Measurements from ENCODE around the gene DCAF15.
"Not testable (repeated sequence)": the region's sequence is repeated elsewhere in the genome, so short reads cannot be mapped to it uniquely, and the experiment has no call there.

Gene DCAF15

DNA sequence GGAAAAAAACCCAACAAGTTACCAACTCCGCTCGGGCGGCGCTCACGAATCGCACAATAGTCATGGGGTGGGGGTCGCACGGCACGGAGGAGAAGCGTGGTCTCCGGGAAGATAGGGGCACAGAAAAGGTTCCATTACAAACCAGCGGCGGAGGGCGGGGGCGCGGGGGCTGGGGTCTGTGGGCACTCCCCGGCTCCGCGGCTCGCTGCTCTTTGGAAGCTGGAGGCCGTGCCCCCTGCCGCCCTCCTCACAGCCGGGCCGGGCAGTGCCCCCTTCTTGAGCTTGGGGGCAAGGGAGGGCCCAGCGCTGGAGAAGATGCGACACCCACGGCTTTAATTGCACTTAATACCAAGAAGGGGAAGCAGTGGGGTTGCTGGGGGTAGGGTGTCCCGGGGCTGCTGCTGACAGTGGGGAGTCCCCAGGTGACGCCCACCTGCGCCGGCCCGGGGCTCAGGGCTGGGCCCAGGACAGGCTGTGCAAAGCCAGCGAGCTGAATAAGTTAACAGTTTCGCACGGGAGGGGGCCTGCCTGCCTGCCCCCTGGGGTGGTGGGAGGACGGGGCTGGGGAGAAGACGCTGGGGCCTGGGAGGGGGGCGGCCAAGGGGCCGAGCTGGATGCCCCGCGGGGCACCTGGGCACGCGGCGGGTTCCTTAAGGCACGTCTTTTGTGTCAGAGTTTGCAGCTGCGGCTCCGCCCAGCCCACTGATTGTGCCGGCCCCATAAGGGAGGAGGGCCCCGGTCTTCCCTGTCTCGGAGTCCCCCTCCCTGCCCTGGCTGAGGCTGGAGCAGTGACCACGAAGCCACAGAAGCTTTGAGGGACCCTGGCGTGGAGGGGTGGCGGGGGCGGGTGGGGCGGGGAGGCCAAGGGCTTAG is 9.8 kb downstream of the DCAF15 start:
- no peaks in the 10 kb centered on the region for H3K27me3 Mint-ChIP-seq
- H3K27ac Mint-ChIP-seq = no peak overlapping the region
- no peak overlapping the region for H3K4me3 Mint-ChIP-seq
- H3K36me3 Mint-ChIP-seq = peaks cover 34% of the 10 kb centered on the region
- ATAC-seq = no peak
- H3K4me1 Mint-ChIP-seq = no peaks in the 10 kb centered on the region
- H3K9me3 Mint-ChIP-seq = no peaks in the 10 kb centered on the region

DNA sequence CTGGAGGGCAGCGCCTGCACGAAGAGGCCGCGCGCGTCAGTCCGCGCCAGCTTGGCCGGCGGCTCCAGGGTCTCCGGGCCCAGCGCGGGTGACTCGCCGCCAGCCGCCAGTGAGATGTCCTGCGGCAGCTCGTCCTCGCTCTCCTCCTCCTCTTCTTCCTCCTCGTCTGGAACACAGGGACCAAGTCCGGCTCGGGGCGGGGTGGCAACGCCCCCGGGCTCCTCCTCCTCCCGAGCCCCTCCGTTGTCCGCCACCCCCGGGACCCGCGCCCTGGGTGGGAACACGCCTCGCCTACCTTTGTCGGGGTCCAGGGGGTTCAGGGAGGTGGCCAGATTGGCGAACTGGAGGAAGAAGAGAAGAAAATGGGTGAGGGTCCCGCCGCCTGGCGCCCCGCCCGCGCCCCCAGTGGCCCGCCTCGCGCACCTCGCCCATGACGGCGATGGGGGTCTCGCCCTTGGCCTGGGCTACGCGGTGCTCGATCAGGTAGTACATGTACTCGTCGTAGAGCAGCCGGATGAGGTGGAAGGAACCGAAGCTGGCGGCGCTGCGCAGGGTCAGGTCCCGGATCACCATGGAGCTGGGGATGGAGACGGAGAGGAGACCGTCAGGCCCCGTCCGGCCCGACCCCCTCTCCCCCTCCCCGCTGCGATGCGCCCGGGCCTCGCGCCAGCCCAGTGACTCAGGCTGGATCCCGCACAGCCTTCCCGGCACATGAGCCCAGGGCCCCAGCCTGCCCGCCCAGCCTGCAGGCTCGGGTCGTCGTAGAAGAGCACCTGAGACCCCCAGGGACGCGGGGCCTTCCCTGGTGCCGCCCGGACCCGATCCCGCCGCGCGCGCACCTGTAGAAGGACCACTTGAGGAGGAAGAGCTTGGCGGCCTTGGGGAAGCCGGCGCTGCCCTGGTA is 10.6 kb downstream of the DCAF15 start:
- Mint-ChIP-seq H3K4me3 (no peak overlapping the region), H3K36me3 (peaks cover 31% of the 10 kb centered on the region), H3K9me3 (no peaks in the 10 kb centered on the region), H3K27ac (no peak overlapping the region), H3K4me1 (no peaks in the 10 kb centered on the region), H3K27me3 (no peaks in the 10 kb centered on the region)
- ATAC-seq = peak; percentile 2

DNA sequence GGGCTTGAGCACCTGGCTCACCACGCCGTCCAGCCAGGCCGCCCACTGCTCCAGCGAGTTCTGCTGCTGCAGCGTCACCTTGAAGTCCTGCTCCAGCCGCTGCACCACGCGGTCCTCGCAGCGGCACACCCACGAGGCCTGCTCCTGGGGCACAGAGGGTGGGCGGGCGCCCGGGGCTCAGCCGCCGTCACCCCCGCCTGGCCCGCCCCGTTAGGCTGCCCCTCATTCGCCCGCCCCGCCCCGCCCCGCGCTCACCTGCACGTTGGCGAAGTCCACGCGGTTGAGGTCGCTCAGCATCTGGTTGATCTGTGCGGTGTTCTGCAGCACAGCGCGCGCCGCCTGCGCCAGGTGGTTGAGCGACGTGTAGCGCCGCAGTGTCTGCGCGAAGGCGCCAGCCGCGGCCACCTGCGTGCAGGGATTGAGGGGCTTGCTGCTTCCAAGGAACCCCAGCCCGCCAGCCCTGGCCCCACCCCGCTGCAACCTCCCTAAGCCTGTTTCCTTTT is 11.3 kb downstream of the DCAF15 start:
- Mint-ChIP-seq H3K4me1 (no peaks in the 10 kb centered on the region), H3K4me3 (no peak overlapping the region), H3K27me3 (no peaks in the 10 kb centered on the region), H3K36me3 (peaks cover 27% of the 10 kb centered on the region), H3K27ac (no peak overlapping the region), H3K9me3 (no peaks in the 10 kb centered on the region)
- ATAC-seq = peak; percentile 2

DNA sequence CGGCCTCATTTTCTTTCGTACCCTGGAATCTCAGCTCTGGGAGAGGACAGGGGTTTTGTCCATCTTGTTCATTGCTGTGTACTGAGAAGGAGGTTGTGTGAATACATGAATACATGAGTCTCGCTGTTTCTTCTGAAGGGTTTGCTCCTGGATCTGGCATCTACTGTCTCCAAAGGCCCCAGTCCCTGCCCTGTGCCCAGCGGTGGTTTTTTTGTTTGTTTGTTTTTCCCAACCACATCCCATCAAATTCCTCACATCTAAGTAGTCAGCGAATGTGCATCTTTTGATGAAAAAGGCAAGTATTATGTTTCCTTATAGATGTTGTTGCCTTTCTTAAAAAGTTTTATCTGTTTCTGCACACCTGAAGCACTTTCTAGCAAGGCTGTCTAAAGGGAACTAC is 12.5 kb downstream of the DCAF15 start:
- no peaks in the 10 kb centered on the region for H3K27me3 Mint-ChIP-seq

DNA sequence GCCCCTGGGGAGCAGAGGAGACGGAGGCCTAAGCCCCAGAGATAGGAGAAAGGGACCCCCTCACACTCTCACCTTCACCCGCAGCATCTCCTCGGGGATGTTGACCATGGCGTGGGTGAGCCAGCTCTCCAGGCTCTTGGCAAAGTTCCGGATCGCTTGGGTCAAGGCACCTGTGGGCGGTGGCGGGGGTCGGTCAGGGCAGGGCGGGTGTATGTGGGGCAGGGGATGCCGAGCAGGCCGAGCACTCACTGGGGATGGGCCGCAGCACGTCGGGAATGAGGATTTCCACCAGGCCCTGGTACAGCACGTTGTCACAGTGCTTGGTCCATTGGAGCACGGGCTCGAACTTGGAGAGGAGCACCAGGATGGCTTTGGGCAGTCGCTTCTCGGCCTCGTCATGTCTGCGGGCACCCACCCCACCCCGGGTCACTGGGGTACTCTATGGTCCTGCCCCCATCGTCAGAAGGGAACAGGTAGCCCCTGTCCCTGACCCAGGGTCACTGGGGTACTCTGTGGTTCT is 13.1 kb downstream of the DCAF15 start:
- Mint-ChIP-seq H3K4me3 (no peak overlapping the region), H3K9me3 (no peaks in the 10 kb centered on the region), H3K36me3 (peaks cover 33% of the 10 kb centered on the region), H3K27ac (no peak overlapping the region), H3K27me3 (no peaks in the 10 kb centered on the region), H3K4me1 (no peaks in the 10 kb centered on the region)
- no peak for ATAC-seq

More for the DNA sequence above, 12.5 kb downstream of the DCAF15 start:
- H3K4me3 Mint-ChIP-seq = no peak overlapping the region
- H3K36me3 Mint-ChIP-seq = peaks cover 38% of the 10 kb centered on the region
- no peak for ATAC-seq
- no peaks in the 10 kb centered on the region for H3K9me3 Mint-ChIP-seq
- H3K4me1 Mint-ChIP-seq = no peaks in the 10 kb centered on the region
- no peak overlapping the region for H3K27ac Mint-ChIP-seq

DNA sequence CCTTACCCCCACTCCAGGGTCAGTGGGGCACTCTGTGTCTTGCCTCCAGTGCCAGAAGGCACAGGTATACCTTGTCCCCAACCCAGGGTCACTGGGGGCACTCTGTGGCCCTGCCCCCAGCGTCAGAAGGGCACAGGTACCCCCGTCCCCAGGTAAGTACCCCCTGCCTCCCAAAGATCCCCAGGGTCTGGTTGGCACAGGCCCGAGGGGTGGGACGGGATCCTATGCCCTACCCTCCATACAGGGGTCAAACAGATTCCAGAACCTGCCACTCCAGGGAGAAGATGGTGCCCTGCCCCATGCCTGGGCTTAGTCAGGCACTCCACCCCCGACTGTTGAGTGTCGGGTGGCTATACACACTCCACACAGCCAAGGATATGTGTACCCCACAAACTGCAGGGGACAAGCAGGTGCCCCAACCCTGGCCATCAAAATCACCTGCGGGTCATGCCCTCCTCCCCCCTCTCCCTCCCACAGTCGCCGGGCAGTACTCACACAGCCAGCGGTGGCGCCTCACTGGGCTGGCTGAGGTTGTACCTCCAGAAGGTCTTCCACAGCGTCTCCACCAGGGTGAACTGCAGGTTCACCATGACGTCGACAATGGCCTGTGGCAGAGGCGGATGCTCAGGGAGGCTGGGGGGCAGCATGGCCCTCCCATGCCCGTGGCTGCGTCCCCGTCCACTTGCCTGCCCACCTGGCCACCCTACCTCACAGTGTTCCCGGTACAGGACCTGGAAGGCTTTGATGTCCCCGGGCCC is 13.8 kb downstream of the DCAF15 start:
- Mint-ChIP-seq H3K9me3 (no peaks in the 10 kb centered on the region), H3K4me3 (no peak overlapping the region), H3K27me3 (no peaks in the 10 kb centered on the region), H3K36me3 (peaks cover 27% of the 10 kb centered on the region), H3K27ac (no peak overlapping the region), H3K4me1 (no peaks in the 10 kb centered on the region)
- no peak for ATAC-seq

DNA sequence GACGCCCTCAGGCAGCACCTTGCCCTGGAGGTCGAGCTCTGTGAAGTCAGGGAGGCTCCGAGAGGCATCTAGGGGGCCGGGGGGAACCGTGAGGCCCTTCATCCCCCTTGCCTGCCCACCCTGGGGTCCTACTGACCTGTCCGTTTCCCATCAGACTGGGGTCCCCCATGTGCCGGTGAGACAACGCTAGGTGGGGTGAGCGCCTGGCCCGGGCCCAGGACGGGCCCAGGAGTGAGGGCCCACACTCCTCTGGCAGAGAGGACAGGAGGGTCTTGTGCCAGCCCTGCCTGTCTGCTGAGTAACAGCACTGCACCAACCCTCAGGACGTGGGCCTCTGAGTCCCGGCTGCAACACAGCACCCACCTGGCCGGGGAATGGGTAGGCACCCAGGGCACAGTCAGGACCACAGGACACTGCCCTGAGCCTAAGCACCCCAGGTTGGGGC is 14.4 kb downstream of the DCAF15 start:
- Mint-ChIP-seq H3K27me3 (no peaks in the 10 kb centered on the region), H3K36me3 (peaks cover 21% of the 10 kb centered on the region), H3K9me3 (no peaks in the 10 kb centered on the region), H3K4me1 (no peaks in the 10 kb centered on the region), H3K4me3 (no peak overlapping the region), H3K27ac (no peak overlapping the region)
- no peak for ATAC-seq

DNA sequence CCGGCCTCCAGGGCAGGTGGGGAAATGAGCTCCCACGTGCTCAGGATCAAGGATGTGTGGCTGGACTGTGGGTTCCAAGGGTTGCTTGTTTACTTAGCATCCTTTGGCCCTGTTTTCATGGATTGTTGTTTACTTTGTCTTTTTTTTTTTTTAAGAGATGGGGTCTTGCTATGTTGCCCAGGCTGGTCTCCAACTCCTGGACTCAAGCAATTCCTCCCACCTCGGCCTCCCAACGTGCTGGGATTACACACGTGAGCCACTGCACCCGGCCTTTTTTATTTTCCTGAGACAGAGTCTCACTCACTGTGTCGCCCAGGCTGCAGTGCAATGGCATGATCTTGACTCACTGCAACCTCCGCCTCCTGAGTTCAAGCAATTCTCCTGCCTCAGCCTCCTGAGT is 14.9 kb downstream of the DCAF15 start:
- not testable (repeated sequence) for H3K27ac Mint-ChIP-seq, H3K4me3 Mint-ChIP-seq, H3K9me3 Mint-ChIP-seq, H3K27me3 Mint-ChIP-seq, H3K4me1 Mint-ChIP-seq, ATAC-seq
- H3K36me3 Mint-ChIP-seq = peaks cover 20% of the 10 kb centered on the region

DNA sequence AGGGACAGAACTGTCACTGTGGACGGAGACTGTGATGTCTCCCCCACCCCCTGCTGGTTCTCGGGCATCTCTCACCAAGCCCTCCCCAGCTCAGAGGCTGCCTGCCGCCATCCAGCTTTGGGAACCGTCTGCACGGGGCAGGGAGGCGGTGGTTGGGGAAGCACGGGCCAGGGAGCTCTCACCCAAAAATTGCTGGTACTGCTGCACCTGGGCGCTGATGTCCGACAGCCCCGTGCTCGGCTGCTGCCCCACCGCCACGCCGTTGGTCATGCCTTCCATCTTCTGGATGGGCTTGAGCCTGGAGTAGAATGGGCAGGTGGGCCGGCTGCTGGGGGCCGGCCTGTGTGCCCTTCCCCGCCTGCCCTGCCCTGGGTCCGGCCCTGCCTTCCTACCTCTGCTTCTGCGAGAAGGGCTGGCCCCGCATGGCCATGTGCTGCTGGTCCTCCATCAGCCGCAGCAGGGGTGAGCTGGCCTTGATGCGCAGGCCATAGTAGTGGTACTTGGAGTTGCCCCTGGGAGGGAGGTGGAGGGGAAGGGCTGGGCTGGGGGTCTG is 16.1 kb downstream of the DCAF15 start:
- H3K27me3 Mint-ChIP-seq = no peaks in the 10 kb centered on the region
- no peak overlapping the region for H3K4me3 Mint-ChIP-seq
- H3K36me3 Mint-ChIP-seq = peaks cover 26% of the 10 kb centered on the region
- no peak for ATAC-seq
- H3K9me3 Mint-ChIP-seq = no peaks in the 10 kb centered on the region
- no peak overlapping the region for H3K27ac Mint-ChIP-seq
- H3K4me1 Mint-ChIP-seq = no peaks in the 10 kb centered on the region

DNA sequence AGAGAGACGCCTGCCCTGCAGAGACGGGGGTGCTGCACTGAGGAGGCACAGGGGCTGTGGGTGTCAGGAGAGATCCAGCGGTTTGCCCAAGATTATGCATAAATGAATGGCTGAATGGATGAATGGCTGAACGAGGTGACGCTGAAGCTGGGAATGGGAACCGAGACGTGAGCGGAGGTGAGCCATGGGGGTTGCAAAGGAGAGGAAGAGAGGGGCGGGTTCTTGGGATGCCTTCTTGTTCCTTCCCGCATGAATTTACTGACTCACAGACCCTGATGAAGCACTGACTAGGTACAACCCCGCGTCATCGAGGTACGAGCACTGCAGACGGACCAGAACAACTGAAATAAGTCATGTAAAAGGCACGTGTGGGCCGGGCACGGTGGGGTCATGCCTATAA is 16.7 kb downstream of the DCAF15 start:
- no peaks in the 10 kb centered on the region for H3K9me3 Mint-ChIP-seq
- no peak overlapping the region for H3K27ac Mint-ChIP-seq
- no peaks in the 10 kb centered on the region for H3K27me3 Mint-ChIP-seq
- H3K36me3 Mint-ChIP-seq = peaks cover 29% of the 10 kb centered on the region
- peaks cover 3% of the 10 kb centered on the region for H3K4me1 Mint-ChIP-seq
- no peak overlapping the region for H3K4me3 Mint-ChIP-seq
- no peak for ATAC-seq

DNA sequence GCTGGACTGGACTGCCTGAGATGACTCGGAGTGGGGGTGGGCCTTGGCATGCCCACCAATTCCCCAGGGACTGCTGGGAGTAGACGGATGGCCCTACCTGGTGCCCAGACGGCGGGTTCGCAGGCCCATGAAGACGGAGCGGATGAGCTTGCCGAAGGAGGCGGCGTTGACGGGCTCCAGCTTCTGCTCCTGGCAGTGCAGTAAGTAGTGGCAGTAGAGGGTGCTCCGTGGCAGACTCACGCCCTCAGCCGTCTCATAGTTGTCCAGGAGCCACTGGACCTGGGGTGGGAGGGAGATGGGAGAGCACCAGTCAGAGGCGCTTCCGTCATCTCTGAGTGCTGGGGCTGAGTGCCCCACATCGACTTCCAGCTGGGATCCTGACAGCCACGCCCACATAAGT is 17.6 kb downstream of the DCAF15 start:
- no peak overlapping the region for H3K4me3 Mint-ChIP-seq
- no peak overlapping the region for H3K27ac Mint-ChIP-seq
- no peak for ATAC-seq
- H3K27me3 Mint-ChIP-seq = no peaks in the 10 kb centered on the region
- H3K4me1 Mint-ChIP-seq = peaks cover 7% of the 10 kb centered on the region
- H3K9me3 Mint-ChIP-seq = no peaks in the 10 kb centered on the region
- peaks cover 31% of the 10 kb centered on the region for H3K36me3 Mint-ChIP-seq

DNA sequence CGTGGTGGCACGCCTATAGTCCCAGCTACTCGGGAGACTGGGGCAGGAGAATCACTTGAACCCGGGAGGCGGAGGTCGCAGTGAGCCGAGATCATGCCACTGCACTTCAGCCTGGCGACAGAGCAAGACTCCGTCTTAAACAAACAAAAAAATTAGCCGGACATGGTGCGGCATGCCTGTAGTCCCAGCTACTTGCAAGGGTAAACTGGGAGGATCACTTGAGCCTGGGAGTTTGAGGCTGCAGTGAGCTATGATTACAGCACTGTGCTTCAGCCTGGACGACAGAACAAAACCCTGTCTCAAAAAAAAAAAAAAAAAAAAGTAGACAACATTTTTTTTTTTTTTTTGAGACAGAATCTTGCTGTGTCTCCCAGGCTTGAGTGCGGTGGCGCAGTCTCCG is 19.6 kb downstream of the DCAF15 start:
- Mint-ChIP-seq H3K36me3 (peaks cover 44% of the 10 kb centered on the region), H3K4me1 (peaks cover 15% of the 10 kb centered on the region)
- H3K27ac Mint-ChIP-seq, H3K4me3 Mint-ChIP-seq, H3K27me3 Mint-ChIP-seq, ATAC-seq, H3K9me3 Mint-ChIP-seq: not testable (repeated sequence)

DNA sequence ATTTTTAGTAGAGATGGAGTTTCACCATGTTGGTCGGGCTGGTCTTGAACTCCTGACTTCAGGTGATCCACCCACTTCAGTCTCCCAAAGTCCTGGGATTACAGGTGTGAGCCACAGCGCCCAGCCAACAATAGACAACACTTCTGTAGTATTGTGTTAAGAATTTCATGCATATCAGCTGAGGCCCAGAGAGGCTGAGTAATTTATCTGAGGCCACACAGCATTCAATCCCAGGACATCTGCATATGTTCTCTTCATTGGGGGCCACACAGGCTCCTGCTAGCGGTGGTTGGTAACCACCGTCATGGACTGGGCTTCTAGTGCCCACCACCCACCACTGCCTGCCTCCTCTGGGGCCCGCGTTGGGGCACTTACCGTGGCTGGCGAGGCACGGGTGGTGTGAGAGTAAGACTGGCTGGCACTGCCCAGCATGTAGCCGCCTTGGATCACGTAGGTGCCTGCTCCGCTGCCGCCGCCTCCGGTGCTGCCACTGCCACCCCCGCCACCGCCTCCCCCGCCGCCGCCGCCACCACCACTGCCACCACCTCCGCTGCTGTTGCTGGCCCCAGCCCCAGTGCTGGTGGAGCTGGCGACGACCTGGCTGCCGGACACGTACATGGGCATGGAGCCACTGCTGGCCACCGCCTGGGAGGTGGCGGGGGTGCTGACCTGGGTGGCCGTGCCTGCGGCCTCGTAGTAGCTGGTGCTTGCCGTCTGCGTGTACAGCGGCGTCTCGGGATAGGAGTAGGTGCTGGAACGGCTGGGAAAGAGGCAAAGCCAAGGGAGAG is 20.3 kb downstream of the DCAF15 start:
- H3K27me3 Mint-ChIP-seq = no peaks in the 10 kb centered on the region
- H3K4me1 Mint-ChIP-seq = peaks cover 15% of the 10 kb centered on the region
- H3K9me3 Mint-ChIP-seq = no peaks in the 10 kb centered on the region
- no peak overlapping the region for H3K27ac Mint-ChIP-seq
- no peak for ATAC-seq
- H3K36me3 Mint-ChIP-seq = peaks cover 44% of the 10 kb centered on the region
- no peak overlapping the region for H3K4me3 Mint-ChIP-seq

DNA sequence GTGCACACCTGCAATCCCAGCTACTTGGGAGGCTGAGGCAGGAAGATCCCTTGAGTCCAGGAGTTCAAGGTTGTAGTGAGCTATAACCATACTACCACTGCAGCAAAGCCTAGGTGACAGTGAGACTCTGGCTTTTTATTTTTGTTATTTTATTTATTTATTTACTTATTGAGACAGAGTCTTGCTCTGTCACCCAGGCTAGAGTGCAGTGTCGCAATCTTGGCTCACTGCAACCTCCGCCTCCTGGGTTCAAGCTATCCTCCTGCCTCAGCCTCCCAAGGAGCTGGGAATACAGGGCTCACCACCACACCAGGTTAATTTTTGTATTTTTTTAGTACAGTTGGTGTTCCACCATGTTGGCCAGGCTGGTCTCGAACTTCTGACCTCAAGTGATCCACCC is 21.2 kb downstream of the DCAF15 start:
- H3K9me3 Mint-ChIP-seq, H3K27me3 Mint-ChIP-seq, H3K27ac Mint-ChIP-seq, ATAC-seq, H3K4me3 Mint-ChIP-seq: not testable (repeated sequence)
- peaks cover 44% of the 10 kb centered on the region for H3K36me3 Mint-ChIP-seq
- peaks cover 22% of the 10 kb centered on the region for H3K4me1 Mint-ChIP-seq
